WTC11 (cell line): Measurements from ENCODE around the gene ZBTB7C. TPM values are rescaled to one million over a fixed set of nuclear protein-coding genes. Genes with fewer than 3 reads are reported as not detected.

Experiments used
- ATAC-seq: fragments of 200-7000 bp; cut with Tn5 transposase; 2 replicates; pipeline ENCODE4 v1.10.0; 2021; ENCODE audit warnings: mild to moderate bottlenecking, moderate library complexity
- CTCF ChIA-PET: fragments of 300-600 bp; sonication (Branson Sonifier 250); formaldehyde crosslinking; loops from one replicate; lab custom pipeline; 2021; ENCODE audit warnings: antibody characterized with exemption; lab: Charles Lee
- POLR2A ChIA-PET: fragments of 350-600 bp; sonication (Branson Sonifier 250); formaldehyde crosslinking; loops from one replicate; lab custom pipeline; 2021; ENCODE audit warnings: antibody characterized with exemption; lab: Charles Lee
- DNase-seq: peaks from one replicate; pipeline ENCODE4 v3.0.0; 2021; ENCODE audit warnings: low spot score
- H3K27ac Mint-ChIP-seq: 2 replicates; pipeline ENCODE4 v1.8.0; 2021; ENCODE audit warnings: mixed read lengths
- H3K27me3 Mint-ChIP-seq: 2 replicates; pipeline ENCODE4 v1.8.0; 2021; ENCODE audit warnings: low read depth, mild to moderate bottlenecking, moderate library complexity, mixed read lengths
- H3K36me3 Mint-ChIP-seq: 2 replicates; pipeline ENCODE4 v1.8.0; 2021; ENCODE audit warnings: mixed read lengths
- H3K4me1 Mint-ChIP-seq: 2 replicates; pipeline ENCODE4 v1.8.0; 2022; ENCODE audit warnings: mixed read lengths
- H3K4me3 Mint-ChIP-seq: 2 replicates; pipeline ENCODE4 v1.8.0; 2021; ENCODE audit warnings: mild to moderate bottlenecking, moderate library complexity, mixed read lengths
- H3K9me3 Mint-ChIP-seq: 2 replicates; pipeline ENCODE4 v1.8.0; 2021; ENCODE audit warnings: mixed read lengths
- AFF4 ChIP-seq: sonication (generic); formaldehyde crosslinking; IDR thresholded peaks from 2 replicates; pipeline ENCODE4 v1.8.1; 2023; ENCODE audit warnings: mild to moderate bottlenecking, missing genetic modification reagents, borderline replicate concordance
- ATF6 ChIP-seq: sonication (generic); formaldehyde crosslinking; IDR thresholded peaks from 2 replicates; pipeline ENCODE4 v1.8.1; 2023; ENCODE audit warnings: mild to moderate bottlenecking, missing genetic modification reagents
- HMGA2 ChIP-seq: fragments of 250-450 bp; sonication (Bioruptor Pico); IDR thresholded peaks from 2 replicates; pipeline ENCODE4 v1.4.0; 2021; ENCODE audit warnings: mild to moderate bottlenecking, moderate library complexity
- JAZF1 ChIP-seq: fragments of 250-450 bp; sonication (Bioruptor Pico); IDR thresholded peaks from 2 replicates; pipeline ENCODE4 v1.9.0; 2021; ENCODE audit warnings: moderate library complexity, mild to moderate bottlenecking, inconsistent platforms
- NFE2L1 ChIP-seq: sonication (generic); formaldehyde crosslinking; IDR thresholded peaks from 2 replicates; pipeline ENCODE4 v1.8.1; 2023; ENCODE audit warnings: missing genetic modification reagents
- OVOL2 ChIP-seq: fragments of 250-450 bp; sonication (Bioruptor Pico); IDR thresholded peaks from 2 replicates; pipeline ENCODE4 v1.9.0; 2021; ENCODE audit warnings: mild to moderate bottlenecking, borderline replicate concordance
- RELA ChIP-seq: sonication (generic); formaldehyde crosslinking; IDR thresholded peaks from 2 replicates; pipeline ENCODE4 v1.8.1; 2022; ENCODE audit warnings: missing genetic modification reagents, mild to moderate bottlenecking, borderline replicate concordance
- ZMAT4 ChIP-seq: fragments of 250-450 bp; sonication (Bioruptor Pico); IDR thresholded peaks from 2 replicates; pipeline ENCODE4 v1.9.0; 2021; ENCODE audit warnings: mild to moderate bottlenecking
- ZNF219 ChIP-seq: sonication (generic); formaldehyde crosslinking; IDR thresholded peaks from 2 replicates; pipeline ENCODE4 v1.8.0; 2023; ENCODE audit warnings: missing genetic modification reagents, mild to moderate bottlenecking, borderline replicate concordance
- ZSCAN18 ChIP-seq: fragments of 250-450 bp; sonication (Bioruptor Pico); IDR thresholded peaks from 2 replicates; pipeline ENCODE4 v2.1.2; 2022; ENCODE audit warnings: mild to moderate bottlenecking, moderate library complexity
- total RNA-seq: library from RNA; stranded (reverse); gene quantifications from 3 replicates; pipeline ENCODE4 v1.2.3, GENCODE V29; 2021
- TF ChIP-seq, protein P1 (sequence below): sonication (generic); formaldehyde crosslinking; IDR thresholded peaks from 2 replicates; pipeline ENCODE4 v1.8.0; 2022; ENCODE audit warnings: mild to moderate bottlenecking, missing genetic modification reagents
- TF ChIP-seq, protein P2 (sequence below): fragments of 200-600 bp; IDR thresholded peaks from 2 replicates; pipeline ENCODE4 v1.8.0; 2022; ENCODE audit warnings: antibody characterized with exemption

The ZBTB7C gene
- total RNA-seq, 1 experiment from 2014 or later: 0.48 TPM

DNA sequence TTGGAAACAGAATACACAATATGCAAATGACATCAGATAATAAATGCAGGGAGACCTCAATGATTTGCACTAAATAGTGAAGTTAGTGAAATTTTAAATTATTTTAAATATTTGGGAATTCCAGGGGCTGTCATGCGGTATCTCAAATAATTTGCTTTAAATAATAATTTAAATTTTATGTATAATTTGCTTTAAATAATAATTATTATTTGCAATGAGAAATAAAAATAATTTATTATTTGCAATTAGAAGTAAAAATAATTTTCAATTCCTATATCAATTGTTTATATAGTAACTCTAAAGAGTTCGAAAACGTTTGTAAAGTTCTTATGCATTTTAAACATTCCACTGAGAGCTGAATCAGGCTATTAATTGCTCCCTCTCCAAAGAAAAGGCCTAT is 226.4 kb downstream of the ZBTB7C start:
- no peak overlapping the region for H3K27ac Mint-ChIP-seq
- H3K9me3 Mint-ChIP-seq: no peaks in the 10 kb centered on the region
- ChIA-PET CTCF (interaction anchor here (1.0 to 2.1 kb wide), 3 partner anchors 103 to 262 kb away, joined by 3 to 9 read pairs (median 3); no protein-coding TSS in a partner anchor), POLR2A (no interaction called here)
- DNase-seq (no peak), ATAC-seq (no peak)
- H3K4me1 Mint-ChIP-seq: peaks cover 20% of the 10 kb centered on the region
- no peak for TF ChIP-seq AFF4 (CRISPR knock-in tag)
- TF ChIP-seq HMGA2: peak; percentile 93
- no peaks in the 10 kb centered on the region for H3K36me3 Mint-ChIP-seq
- H3K4me3 Mint-ChIP-seq: no peak overlapping the region
- H3K27me3 Mint-ChIP-seq: no peaks in the 10 kb centered on the region

DNA sequence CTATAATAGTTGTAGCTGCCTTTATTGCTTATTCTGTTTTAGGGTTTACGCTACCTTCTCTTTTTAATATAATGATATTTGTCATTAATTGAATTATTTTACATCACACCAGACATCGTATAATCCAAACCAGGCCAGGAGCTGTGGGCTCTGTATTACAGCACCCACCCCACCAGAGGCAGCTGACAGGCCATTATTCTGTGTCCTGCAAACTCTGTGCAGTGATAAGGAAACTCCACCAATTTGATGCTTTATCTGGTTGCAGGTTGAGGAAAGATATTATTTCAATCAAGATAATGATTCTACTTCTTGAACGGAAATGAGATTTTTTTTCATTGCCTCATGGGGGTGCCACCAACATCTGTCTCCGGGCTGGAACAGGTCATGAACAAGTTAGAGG is 227.3 kb downstream of the ZBTB7C start:
- Mint-ChIP-seq H3K27ac (no peak overlapping the region), H3K36me3 (no peaks in the 10 kb centered on the region), H3K27me3 (no peaks in the 10 kb centered on the region), H3K4me1 (peaks cover 20% of the 10 kb centered on the region), H3K9me3 (no peaks in the 10 kb centered on the region), H3K4me3 (no peak overlapping the region)
- DNase-seq: no peak
- no peak for ATAC-seq
- ChIA-PET CTCF (interaction anchor here (1.0 to 2.3 kb wide), 5 partner anchors 102 to 406 kb away, joined by 3 to 17 read pairs (median 3); no protein-coding TSS in a partner anchor), POLR2A (no interaction called here)
- TF ChIP-seq ZSCAN18 (CRISPR knock-in tag) (no peak), OVOL2 (no peak), NFE2L1 (CRISPR knock-in tag) (no peak), ATF6 (CRISPR knock-in tag) (no peak), ZNF219 (CRISPR knock-in tag) (no peak), ZMAT4 (CRISPR knock-in tag) (no peak), RELA (CRISPR knock-in tag) (no peak), JAZF1 (no peak)
- TF ChIP-seq, protein P1, sequence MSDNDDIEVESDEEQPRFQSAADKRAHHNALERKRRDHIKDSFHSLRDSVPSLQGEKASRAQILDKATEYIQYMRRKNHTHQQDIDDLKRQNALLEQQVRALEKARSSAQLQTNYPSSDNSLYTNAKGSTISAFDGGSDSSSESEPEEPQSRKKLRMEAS (CRISPR knock-in tag): no peak
- TF ChIP-seq, protein P2, sequence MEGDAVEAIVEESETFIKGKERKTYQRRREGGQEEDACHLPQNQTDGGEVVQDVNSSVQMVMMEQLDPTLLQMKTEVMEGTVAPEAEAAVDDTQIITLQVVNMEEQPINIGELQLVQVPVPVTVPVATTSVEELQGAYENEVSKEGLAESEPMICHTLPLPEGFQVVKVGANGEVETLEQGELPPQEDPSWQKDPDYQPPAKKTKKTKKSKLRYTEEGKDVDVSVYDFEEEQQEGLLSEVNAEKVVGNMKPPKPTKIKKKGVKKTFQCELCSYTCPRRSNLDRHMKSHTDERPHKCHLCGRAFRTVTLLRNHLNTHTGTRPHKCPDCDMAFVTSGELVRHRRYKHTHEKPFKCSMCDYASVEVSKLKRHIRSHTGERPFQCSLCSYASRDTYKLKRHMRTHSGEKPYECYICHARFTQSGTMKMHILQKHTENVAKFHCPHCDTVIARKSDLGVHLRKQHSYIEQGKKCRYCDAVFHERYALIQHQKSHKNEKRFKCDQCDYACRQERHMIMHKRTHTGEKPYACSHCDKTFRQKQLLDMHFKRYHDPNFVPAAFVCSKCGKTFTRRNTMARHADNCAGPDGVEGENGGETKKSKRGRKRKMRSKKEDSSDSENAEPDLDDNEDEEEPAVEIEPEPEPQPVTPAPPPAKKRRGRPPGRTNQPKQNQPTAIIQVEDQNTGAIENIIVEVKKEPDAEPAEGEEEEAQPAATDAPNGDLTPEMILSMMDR: no peak
